ENCODE measurements around the gene SMG6.

- TF ChIP-seq EP300 (IDR thresholded peaks at IDR 0.05): no peak
- no peak for TF ChIP-seq CTCF (IDR thresholded peaks at IDR 0.05)
These were observed 39.8 kb upstream of the SMG6 start for GRCh38 chr17:2343421-2343820.
